ENCODE data around the gene POU3F1. TPM values are rescaled to one million over a fixed set of nuclear protein-coding genes. Genes with fewer than 3 reads are reported as not detected.

POU3F1 gene
- total and polyA plus RNA-seq, 2 of the 4 experiments (the other 2 are of a cell fraction) = not detected

DNA sequence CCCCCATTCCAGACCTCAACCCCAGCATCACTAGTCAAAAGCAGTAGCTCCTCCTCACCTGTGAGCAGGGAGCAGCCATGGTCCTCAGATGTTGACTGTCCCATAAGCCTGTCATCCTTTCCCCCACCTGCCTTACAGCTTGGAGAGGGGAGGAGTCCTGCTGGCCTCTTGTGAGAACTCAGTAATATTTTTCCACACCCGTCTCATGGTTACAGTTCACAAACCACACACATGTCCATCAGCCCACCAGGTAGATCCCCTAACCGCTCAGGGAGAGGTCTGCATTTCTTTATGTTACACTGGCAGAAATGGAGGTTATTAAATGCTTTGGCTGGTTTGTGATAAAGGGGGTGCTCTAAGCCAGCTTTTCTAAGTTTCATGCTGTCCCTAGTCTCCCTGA lies 26.3 kb upstream of the POU3F1 start:
- no peaks in the 10 kb centered on the region for H3K36me3 ChIP-seq (ENCODE audit: control insufficient read depth, insufficient read depth, low read length)
- dilution Hi-C loops (cut with HindIII; ENCODE audit: low sequenced_read_pairs, unreplicated experiment) = no loop called here
- no peak overlapping the region for H3K14ac ChIP-seq (replicated peaks; ENCODE audit: low read depth, low read length)
- no peak overlapping the region for H2BK15ac ChIP-seq (ENCODE audit: low read depth, low read length)
- H4K8ac ChIP-seq (ENCODE audit: low read depth in 2 of 2, low read length in 2 of 2) = no peak overlapping the region
- peaks cover 34% of the 10 kb centered on the region for H3K27me3 ChIP-seq (ENCODE audit: control insufficient read depth, insufficient read depth, low read length)
- H3K4me3 ChIP-seq (ENCODE audit: insufficient read depth, low read depth, low read length) = no peak overlapping the region
- H4K5ac ChIP-seq (ENCODE audit: low read depth, low read length) = no peak overlapping the region
- no peaks in the 10 kb centered on the region; the same call in 1 of the 2 replicates for H4K20me1 ChIP-seq (ENCODE audit: insufficient read depth, low read length)
- H2BK120ac ChIP-seq (ENCODE audit: low read depth, low read length) = no peak overlapping the region
- no TSS peak for BruUV-seq (replicated peaks)
- in situ Hi-C loops (cut with MboI; ENCODE audit: low sequenced_read_pairs) = no loop called here
- ATAC-seq (ENCODE audit: low read depth) = no peak
- intact Hi-C loops (cut with micrococcal nuclease) = loop anchor here (1.0 kb wide), 1 partner anchor 47 kb away; no protein-coding TSS in a partner anchor
- WGBS, 2 experiments (ENCODE audit: extremely low coverage in 2 of 2, insufficient read length in 1 of 2) = no CpG with 5 or more reads among the region's 2 CpGs
- ChIA-PET CTCF (interaction anchor here (1.4 kb wide), 1 partner anchor 81 kb away, joined by 3 read pairs; no protein-coding TSS in a partner anchor), POLR2A (ENCODE audit: unreplicated experiment) (no interaction called here)
- no peak for TF ChIP-seq RCOR1 (IDR thresholded peaks at IDR 0.05; ENCODE audit: insufficient replicate concordance, low read length)
- TF ChIP-seq NFE2L2 (IDR thresholded peaks at IDR 0.05; ENCODE audit: low read depth, low read length) = no peak
- TF ChIP-seq MXI1 (IDR thresholded peaks at IDR 0.05; ENCODE audit: borderline replicate concordance, low read depth, low read length) = no peak
- no peak for TF ChIP-seq FOS (IDR thresholded peaks at IDR 0.05; ENCODE audit: low read depth, low read length)
- TF ChIP-seq BHLHE40 (IDR thresholded peaks at IDR 0.05; ENCODE audit: low read depth, low read length) = no peak
- TF ChIP-seq, protein P1, sequence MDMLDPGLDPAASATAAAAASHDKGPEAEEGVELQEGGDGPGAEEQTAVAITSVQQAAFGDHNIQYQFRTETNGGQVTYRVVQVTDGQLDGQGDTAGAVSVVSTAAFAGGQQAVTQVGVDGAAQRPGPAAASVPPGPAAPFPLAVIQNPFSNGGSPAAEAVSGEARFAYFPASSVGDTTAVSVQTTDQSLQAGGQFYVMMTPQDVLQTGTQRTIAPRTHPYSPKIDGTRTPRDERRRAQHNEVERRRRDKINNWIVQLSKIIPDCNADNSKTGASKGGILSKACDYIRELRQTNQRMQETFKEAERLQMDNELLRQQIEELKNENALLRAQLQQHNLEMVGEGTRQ (IDR thresholded peaks at IDR 0.05; ENCODE audit: low read depth, low read length) = no peak
- H2AK5ac ChIP-seq (ENCODE audit: low read depth, low read length) = no peak overlapping the region
- DNase-seq = no peak
- no peaks in the 10 kb centered on the region for H3K4me1 ChIP-seq (ENCODE audit: control insufficient read depth, insufficient read depth, low read length)
- no peak overlapping the region for H3K4ac ChIP-seq (ENCODE audit: low read depth, low read length)
- no peak overlapping the region for H3K56ac ChIP-seq (ENCODE audit: extremely low read depth, insufficient read depth, low read length)
- no peak overlapping the region for H2AFZ ChIP-seq (replicated peaks; ENCODE audit: low read length, poor library complexity)
- no peaks in the 10 kb centered on the region for H3K79me1 ChIP-seq (ENCODE audit: low read depth in 1 of 2, low read length in 2 of 2)
- no peak overlapping the region for H3K9ac ChIP-seq (ENCODE audit: low read depth, low read length)
- no peak overlapping the region for H3K18ac ChIP-seq (ENCODE audit: low read depth, low read length)
- H3K9me1 ChIP-seq (ENCODE audit: insufficient read depth, low read length) = no peaks in the 10 kb centered on the region
- no peak overlapping the region for H3K27ac ChIP-seq (ENCODE audit: insufficient read depth, low read length)
- no peak overlapping the region for H3K23ac ChIP-seq (ENCODE audit: low read depth, low read length)
- H2BK20ac ChIP-seq (ENCODE audit: low read depth, low read length) = no peak overlapping the region
- H4K91ac ChIP-seq (ENCODE audit: insufficient read depth, low read depth, low read length) = no peak overlapping the region
- H2AK9ac ChIP-seq (replicated peaks; ENCODE audit: low read depth, low read length, poor library complexity) = no peak overlapping the region
- no peaks in the 10 kb centered on the region for H3K9me3 ChIP-seq (ENCODE audit: control insufficient read depth, insufficient read depth, low read length)
- no peak overlapping the region for H2BK5ac ChIP-seq (ENCODE audit: low read depth, low read length, poor library complexity, severe bottlenecking)
- H3K4me2 ChIP-seq (ENCODE audit: low read depth, low read length) = no peak overlapping the region
